Measurements from ENCODE around the gene RRP1B.

GRCh38 chr21:43658088-43658741 is 1.1 kb upstream of the RRP1B start:
- TF ChIP-seq CREB1 (CRISPR knock-in tag; IDR thresholded peaks at IDR 0.05; ENCODE audit: low read depth) (no peak), CTCF (conservative IDR thresholded peaks at IDR 0.05; ENCODE audit: low read depth in 2 of 2) (no peak), EZH2 (IDR thresholded peaks at IDR 0.05; ENCODE audit: low read depth, unreplicated experiment) (no peak), REST (IDR thresholded peaks at IDR 0.05; ENCODE audit: unreplicated experiment) (no peak), JUNB (IDR thresholded peaks at IDR 0.05; ENCODE audit: unreplicated experiment) (no peak), POLR2AphosphoS5 (IDR thresholded peaks at IDR 0.05; ENCODE audit: low read depth) (no peak), EZH2phosphoT487 (IDR thresholded peaks at IDR 0.05; ENCODE audit: unreplicated experiment) (no peak), STAT1 (IDR thresholded peaks at IDR 0.05; ENCODE audit: unreplicated experiment) (no peak), ZNF331 (CRISPR knock-in tag; IDR thresholded peaks at IDR 0.05; ENCODE audit: low read depth) (no peak), ZNF114 (CRISPR knock-in tag; IDR thresholded peaks at IDR 0.05) (no peak), ZNF462 (CRISPR knock-in tag; IDR thresholded peaks at IDR 0.05) (no peak), NANOG (IDR thresholded peaks at IDR 0.05; ENCODE audit: borderline replicate concordance) (no peak)
- TF ChIP-seq, protein P1, sequence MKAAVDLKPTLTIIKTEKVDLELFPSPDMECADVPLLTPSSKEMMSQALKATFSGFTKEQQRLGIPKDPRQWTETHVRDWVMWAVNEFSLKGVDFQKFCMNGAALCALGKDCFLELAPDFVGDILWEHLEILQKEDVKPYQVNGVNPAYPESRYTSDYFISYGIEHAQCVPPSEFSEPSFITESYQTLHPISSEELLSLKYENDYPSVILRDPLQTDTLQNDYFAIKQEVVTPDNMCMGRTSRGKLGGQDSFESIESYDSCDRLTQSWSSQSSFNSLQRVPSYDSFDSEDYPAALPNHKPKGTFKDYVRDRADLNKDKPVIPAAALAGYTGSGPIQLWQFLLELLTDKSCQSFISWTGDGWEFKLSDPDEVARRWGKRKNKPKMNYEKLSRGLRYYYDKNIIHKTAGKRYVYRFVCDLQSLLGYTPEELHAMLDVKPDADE (IDR thresholded peaks at IDR 0.05): no peak

Measured in GM23338 (cell line).